Right ventricle myocardium inferior (tissue), 1 donor: ENCODE measurements around the gene DNAAF3. TPM values are rescaled to one million over a fixed set of nuclear protein-coding genes. Genes with fewer than 3 reads are reported as not detected.
"Not testable (repeated sequence)": the region's sequence is repeated elsewhere in the genome, so short reads cannot be mapped to it uniquely, and the experiment has no call there.

Experiments used
- ATAC-seq: fragments of 200-7000 bp; cut with Tn5 transposase; one replicate; pipeline ENCODE4 v1.9.1; 2020; ENCODE audit warnings: mild to moderate bottlenecking, moderate library complexity
- DNase-seq: peaks from one replicate; pipeline ENCODE4 v3.0.0; 2021; ENCODE audit errors: missing footprints
- intact Hi-C: fragments of 100-400 bp; cut with DNase I; formaldehyde crosslinking; loops from one replicate; pipeline ENCODE4 v1.11.0; 2022
- total RNA-seq: library from RNA; stranded (reverse); fragmentation: NEBNext Ultra II Directional; extraction: Animal tissue kit (Norgen Biotek cat#: 25700); gene quantifications from one replicate; pipeline ENCODE4 v1.2.1, GENCODE V29; 2021
- donor health status: DM: no; HTN: yes; CAD: no; lungs with severe emphysema.

Gene DNAAF3
- total RNA-seq, 1 donor from 2014 or later: 0.73 TPM

- ATAC-seq (peak; percentile 56), DNase-seq (peak; percentile 84)
- intact Hi-C loops: no loop called here
Observed at GRCh38 chr19:55178781-55179599, 12.6 kb upstream of the DNAAF3 start.

DNA sequence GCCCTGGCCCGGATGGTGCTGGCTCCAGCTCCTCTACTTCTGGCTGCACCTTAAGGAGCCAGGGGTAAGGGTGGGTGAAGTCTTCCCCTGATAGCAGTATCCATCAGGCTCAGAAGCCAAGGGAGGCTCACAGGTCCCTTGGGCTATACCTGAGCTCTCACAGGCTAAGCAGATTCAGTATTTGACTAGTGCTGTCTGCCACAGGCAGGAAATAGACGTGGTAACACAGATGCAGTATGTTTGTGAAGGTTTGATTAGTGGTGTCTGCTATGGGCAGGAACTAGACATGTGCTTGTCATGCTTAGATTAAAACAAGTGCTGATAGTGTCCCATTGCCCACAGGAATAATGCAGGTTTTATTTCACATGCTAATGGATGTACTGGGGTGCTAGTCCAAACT, 9.7 kb upstream of the DNAAF3 start:
- intact Hi-C loops: no loop called here
- no peak for ATAC-seq
- no peak for DNase-seq

GRCh38 chr19:55175117-55175867, 8.9 kb upstream of the DNAAF3 start:
- ATAC-seq: no peak
- intact Hi-C loops: no loop called here
- peak; percentile 58 for DNase-seq

DNA sequence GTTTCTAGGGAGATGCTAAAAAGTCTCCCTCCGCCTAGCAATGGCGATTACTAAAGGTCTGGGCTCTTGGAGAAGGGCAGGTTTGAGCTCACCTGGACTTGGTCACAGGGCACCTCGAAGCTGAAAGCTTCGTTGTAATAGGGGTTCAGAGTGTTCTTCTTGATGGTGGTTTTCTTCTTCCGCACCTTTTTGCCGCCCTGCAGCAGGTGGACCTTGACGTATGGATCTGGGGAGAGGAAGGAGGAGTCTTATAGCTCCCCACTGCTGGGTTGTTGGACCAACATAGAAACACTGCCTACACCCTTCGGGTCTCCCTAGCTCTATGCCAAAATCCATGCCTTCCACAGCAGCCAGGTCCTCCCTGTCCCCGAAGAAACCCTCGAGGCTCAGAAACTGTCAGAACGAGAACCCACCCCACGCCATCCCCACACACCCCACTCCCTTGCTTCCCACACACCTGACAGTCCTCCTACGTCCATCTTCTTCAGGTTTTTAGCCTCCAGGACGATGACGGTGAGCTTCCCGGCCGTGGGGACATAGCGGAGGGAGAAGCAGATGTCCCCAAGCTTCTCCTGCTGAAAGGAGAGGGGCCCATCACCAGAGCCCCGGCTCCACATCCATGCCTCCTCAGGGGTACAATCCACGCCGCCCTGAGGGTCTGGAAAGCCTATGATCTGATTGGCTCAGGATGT, 8.2 kb upstream of the DNAAF3 start:
- DNase-seq (no peak), ATAC-seq (no peak)
- intact Hi-C loops: no loop called here

- ATAC-seq (peak; percentile 54), DNase-seq (no peak)
- intact Hi-C loops: no loop called here
Observed at GRCh38 chr19:55173714-55174409, 7.4 kb upstream of the DNAAF3 start.

DNA sequence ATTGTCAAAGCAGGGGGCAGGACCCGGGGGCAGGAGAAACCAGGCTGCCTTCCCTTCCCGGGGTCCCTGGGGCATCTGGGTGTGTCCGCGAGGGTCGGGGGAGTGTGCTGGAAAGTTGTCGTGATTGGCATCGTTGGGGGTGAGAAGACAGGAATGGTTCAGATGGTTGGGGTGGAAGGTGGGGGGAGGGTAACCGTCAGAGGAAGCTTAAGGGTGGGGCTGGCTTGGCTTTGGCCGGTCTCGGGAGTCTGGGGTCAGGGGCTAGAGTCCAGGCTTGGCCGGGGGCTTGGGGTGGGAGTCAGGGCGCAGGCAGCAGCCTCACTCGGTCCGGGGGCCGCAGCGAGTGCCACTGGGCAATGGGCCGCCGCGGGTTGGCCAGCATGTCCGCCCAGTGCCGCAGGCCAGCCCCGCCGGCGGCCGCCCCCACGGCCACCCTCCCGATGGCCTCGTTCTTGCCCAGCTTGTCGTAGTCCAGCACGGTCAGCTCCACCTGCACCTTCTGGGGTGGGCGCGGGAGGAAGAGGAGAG, 6.8 kb upstream of the DNAAF3 start:
- no peak for DNase-seq
- intact Hi-C loops: no loop called here
- peak; percentile 15 for ATAC-seq

DNA sequence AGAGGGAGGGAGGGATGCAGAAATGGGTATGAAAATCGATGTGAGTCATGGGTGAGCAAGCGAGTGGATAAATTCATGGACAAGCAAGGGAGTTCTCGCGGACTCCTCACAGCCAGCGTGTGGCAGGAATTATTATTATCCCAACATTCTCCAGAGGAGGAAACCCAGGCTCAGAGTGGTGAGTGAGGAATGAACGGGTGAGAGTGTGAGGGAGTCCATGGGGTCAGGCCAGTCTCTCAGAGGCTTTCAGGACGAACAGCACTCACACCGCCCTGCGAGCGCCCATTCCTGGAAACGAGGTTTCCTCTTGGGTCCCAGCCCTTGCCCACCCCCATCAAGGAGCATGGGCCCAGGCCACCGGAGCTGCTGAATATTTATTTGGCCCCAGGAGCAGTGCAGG, 6.3 kb upstream of the DNAAF3 start:
- ATAC-seq (no peak), DNase-seq (no peak)
- intact Hi-C loops: no loop called here

DNA sequence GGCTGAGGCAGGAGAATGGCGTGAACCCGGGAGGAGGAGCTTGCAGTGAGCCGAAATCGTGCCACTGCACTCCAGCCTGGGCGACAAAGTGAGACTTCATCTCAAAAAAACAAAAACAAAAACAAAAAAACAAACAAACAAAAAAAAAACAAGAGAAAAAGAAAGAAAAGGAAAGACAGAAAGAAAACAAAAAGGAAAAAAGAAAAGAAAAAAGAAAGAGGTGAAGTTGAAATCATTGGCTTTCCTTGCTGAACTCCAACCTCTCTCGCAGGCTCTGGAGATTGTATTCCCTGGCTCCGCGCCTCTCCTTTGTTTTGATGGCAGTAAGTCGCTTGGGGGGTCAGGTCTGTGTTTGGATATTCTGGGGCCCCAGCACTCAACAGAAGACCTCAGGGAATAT, 5.9 kb upstream of the DNAAF3 start:
- intact Hi-C loops, ATAC-seq: not testable (repeated sequence)

GRCh38 chr19:55171440-55171839, 5.0 kb upstream of the DNAAF3 start:
- DNase-seq (peak; percentile 34), ATAC-seq (no peak)
- intact Hi-C loops: no loop called here

More for the DNA sequence above, 5.9 kb upstream of the DNAAF3 start:
- DNase-seq: not testable (repeated sequence)

DNA sequence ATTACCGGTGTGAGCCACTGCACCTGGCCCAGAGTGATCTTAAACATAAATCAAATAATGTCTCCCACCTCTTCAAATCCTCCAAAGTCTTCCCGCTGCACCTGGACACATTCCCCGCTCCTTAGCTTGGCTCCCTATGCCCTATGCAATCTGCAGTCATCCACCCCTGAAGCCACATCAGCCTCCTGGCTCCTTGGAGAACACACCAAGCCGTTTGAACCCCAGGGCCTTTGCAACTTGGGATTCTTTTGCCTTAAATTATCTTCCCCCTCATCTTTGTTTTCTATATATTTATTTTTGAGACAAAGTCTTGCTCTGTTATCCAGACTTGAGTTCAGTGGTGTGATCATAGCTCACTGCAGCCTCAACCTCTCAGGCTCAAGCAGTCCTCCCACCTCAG, 2.7 kb upstream of the DNAAF3 start:
- intact Hi-C loops: no loop called here
- no peak for ATAC-seq
- no peak for DNase-seq

DNA sequence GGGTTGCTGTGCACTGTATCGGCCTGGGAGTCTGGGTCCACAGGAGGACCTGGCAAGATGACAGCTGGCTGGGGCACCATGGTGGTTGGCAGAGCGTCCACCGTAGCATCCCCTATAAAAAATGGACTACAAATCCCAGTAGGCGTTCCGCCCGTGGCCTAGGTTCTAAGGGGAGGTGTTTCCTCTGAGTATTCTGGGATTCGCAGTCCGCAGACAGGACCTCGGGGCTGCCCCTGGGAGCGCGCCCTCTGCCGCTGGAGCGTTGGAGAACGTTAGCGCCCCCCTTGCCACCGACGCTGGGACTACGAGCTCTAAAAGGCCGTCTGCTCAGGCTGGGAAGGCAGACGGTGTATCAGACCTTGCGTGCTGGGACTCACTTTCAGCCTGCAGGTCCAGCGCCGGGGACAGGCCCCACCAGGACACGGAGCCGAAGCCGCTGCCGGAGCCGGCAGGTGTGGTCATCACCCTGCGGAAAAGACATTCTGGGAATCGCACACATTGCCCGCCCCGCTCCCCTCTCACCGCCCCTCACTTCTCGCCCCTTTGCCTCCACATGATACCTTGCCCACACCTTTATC, 372 bp downstream of the DNAAF3 start:
- ATAC-seq: peak; percentile 63
- no peak for DNase-seq
- intact Hi-C loops: no loop called here

DNA sequence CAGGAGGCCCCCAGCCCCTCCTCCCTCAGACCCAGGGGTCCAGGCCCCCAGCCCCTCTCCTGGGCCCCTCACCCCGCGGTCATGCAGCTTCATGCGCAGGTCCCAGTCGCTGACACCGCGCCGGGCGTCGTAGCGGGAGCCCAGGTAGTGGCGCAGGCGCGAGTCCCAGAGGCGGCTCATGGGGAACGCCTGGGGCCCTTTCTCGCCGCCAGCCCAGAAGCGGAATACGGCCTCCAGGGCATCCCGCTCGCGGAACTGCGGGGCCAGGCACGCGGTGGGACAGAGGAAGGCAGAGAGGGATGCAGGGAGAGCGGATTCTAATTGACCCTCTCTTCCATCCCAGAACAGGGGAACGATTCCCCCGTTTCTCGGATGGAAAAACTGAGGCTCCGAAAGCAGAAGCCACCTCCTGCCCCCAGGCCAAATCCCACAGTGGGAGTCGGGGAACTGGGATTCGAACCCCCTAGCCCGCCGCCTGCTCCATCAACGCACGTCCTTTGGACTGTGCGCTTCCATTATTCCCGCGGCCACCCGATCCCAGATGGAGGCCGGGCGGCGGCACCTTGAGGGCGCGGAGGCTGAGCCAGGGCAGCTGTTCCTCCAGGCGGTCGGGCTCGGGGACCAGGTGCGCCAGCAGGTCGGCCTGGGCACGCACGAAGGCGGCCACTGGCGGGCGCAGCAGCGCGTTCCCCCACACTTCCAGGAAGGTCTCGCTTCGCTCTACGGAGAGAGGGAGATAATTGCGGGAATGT, 4.7 kb downstream of the DNAAF3 start:
- intact Hi-C loops: loop anchor here (2.0 kb wide), 2 partner anchors 21 to 49 kb away; no protein-coding TSS in a partner anchor
- DNase-seq (no peak), ATAC-seq (no peak)

DNA sequence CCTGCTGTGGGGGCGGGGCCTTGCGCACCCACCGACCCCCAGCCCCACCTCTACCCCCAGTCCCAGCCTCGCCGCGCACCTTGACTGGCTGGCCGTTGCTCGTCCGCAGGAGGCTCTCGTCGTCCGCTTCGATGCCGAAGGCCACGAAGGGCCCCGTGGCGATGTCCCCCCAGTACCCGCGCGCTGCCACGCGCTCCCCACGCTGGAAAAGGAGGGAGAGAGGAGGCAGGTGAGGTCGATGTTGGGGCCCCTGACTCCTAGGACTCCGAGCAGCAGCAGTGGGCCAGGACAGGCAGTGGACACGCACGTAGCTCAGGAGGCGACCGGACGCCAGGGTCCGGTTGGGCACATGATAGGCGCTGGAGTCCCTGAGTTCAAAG, 5.4 kb downstream of the DNAAF3 start:
- intact Hi-C loops: loop anchor here (2.0 kb wide), 2 partner anchors 20 to 50 kb away; no protein-coding TSS in a partner anchor
- ATAC-seq: no peak
- DNase-seq: no peak

DNA sequence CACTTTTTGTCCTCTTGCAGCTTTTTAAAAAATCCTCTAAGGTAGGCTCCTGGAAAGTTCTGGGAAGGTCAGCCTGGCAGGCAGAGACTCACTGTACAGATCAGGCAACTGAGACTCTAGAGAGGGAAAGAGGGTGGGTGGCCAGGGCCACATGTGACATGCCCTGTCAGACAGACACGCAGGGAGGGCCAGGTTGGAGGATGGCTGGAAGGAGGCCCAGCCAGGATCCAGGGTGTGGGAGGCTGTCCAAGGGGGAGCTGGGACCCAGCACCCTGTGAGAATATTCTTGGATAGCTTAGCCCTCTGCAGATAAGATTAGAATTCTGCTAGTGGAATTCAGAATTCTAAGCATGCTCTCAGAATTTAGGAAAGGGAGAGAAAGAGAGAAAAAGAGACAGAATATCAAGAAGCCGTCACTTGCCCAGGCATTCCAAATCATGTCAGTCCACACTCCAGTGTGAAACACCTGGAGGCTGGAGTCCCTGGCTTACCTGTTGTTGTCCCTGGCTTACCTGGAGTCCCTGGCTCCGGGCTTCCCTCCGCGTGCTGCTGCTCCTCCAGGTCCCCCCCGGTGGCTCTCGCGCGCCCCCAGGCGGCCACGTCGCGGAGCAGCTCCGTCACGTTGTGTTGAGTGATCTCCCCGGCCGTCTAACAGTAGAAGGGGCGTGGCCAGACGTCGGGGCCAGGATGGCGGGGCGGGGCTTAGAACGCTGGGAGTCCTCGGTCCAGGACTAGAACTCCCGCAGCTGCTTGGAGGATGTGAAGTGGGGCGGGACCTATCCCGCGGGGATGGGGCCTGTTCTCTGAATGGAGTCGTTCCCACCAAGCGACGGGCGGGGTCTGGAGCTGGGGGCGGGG, 6.1 kb downstream of the DNAAF3 start:
- intact Hi-C loops: loop anchor here (2.0 kb wide), 2 partner anchors 20 to 50 kb away; no protein-coding TSS in a partner anchor
- peak; percentile 54 for ATAC-seq

DNA sequence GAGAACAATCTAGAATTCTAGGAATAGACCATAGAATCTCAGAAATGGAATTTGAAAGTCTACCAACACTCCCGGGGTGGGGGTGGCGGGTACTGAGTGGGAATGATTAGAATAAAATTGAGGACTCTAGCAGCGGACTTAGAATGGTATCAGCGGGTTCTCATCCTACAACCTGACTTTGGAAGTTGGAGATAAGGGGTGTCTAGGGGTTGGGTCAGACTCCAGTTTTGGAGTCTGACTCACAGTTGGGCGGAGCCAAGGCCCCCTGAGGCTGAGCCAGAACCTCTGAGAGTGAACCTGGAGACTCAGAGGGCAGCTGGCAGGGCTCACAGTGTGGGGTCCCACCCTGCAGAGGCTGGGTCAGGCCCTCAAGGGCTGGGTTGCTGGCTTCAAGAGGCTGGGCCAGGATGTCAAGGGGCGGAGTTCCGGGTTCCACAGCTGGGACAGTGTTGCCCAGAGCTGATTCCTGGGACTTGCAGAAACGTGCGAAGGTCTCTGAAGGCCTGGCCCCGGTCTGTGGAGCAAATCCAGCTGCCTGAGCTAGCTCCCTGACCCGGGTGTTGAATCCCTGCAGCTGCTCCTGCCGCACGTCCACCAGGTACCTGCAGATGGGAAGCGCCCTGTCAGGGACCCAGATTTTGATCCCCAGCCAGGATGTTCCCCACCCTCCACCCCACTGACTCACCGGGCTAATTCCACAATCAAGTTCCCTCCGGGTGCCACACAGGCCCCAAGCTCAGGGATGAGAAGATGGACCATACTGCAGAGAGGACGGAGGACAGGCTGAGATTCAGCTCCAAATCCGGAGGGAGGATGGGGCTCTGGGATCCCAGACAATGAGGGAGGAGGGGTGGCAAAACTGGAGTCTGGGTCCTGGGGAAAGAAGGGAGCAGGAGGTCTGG, 7.3 kb downstream of the DNAAF3 start:
- peak; percentile 84 for DNase-seq
- peak; percentile 78 for ATAC-seq
- intact Hi-C loops: loop anchor here (5.0 kb wide), 1 partner anchor 42 kb away; the partner anchor contains the start of gene PPP1R12C

More for the DNA sequence above, 6.1 kb downstream of the DNAAF3 start:
- DNase-seq: peak; percentile 91
